ENCODE results near the gene TSHZ1.

Gene TSHZ1

GRCh38 chr18:75337348-75337747 lies 126.8 kb downstream of the TSHZ1 start:
- Histone ChIP-seq H3K4me1 (ENCODE audit: control insufficient read depth, insufficient read depth, low read length) (no peaks in the 10 kb centered on the region), H3K27me3 (ENCODE audit: control insufficient read depth, insufficient read depth, low read length) (no peaks in the 10 kb centered on the region), H3K9ac (ENCODE audit: low read length) (no peak overlapping the region), H3K36me3 (ENCODE audit: control insufficient read depth, insufficient read depth, low read length) (no peaks in the 10 kb centered on the region), H3K27ac (ENCODE audit: low read depth, low read length) (no peak overlapping the region), H3K4me3 (ENCODE audit: low read depth, low read length) (no peak overlapping the region), H3K9me3 (ENCODE audit: control insufficient read depth, insufficient read depth, low read depth, low read length) (no peaks in the 10 kb centered on the region)

GRCh38 chr18:75338631-75339030 lies 128.0 kb downstream of the TSHZ1 start:
- H3K9me3 ChIP-seq (ENCODE audit: control insufficient read depth, insufficient read depth, low read depth, low read length): no peaks in the 10 kb centered on the region
- peaks cover 4% of the 10 kb centered on the region; the same call in 1 of the 2 replicates for H3K4me1 ChIP-seq (ENCODE audit: control insufficient read depth, insufficient read depth, low read length)
- no peaks in the 10 kb centered on the region for H3K27me3 ChIP-seq (ENCODE audit: control insufficient read depth, insufficient read depth, low read length)
- H3K4me3 ChIP-seq (ENCODE audit: low read depth, low read length): no peak overlapping the region
- H3K36me3 ChIP-seq (ENCODE audit: control insufficient read depth, insufficient read depth, low read length): no peaks in the 10 kb centered on the region
- H3K27ac ChIP-seq (ENCODE audit: low read depth, low read length): no peak overlapping the region
- no peak overlapping the region for H3K9ac ChIP-seq (ENCODE audit: low read length)

Data from HUES6 (cell line).